K562 (cell line): ENCODE data around the gene TMEM147. TPM values are rescaled to one million over a fixed set of nuclear protein-coding genes. Genes with fewer than 3 reads are reported as not detected.

Experiments
- ATAC-seq: fragments of 200-7000 bp; cut with Tn5 transposase; 3 replicates; pipeline ENCODE4 v1.9.1; 2020; ENCODE audit warnings: moderate library complexity
- BruUV-seq: library from RNA; stranded (reverse); fragments of 400-500 nt; replicated peaks from 2 replicates; lab custom pipeline; 2021; lab: Mats Ljungman, UMichigan
- CTCF ChIA-PET: fragments of 300-600 bp; formaldehyde crosslinking; extraction: SDS; loops from one replicate; lab custom pipeline; 2021; ENCODE audit warnings: low intra/inter-chr PET ratio; lab: Yijun Ruan, JAX
- POLR2A ChIA-PET: fragments of 300-600, 350-650 bp; sonication (Branson Sonifier 250); formaldehyde crosslinking; extraction: SDS; loops from one replicate; lab custom pipeline; 2021; ENCODE audit warnings: antibody characterized with exemption, inconsistent platforms; lab: Yijun Ruan, JAX
- DNase-seq, 4 experiments: peaks; one replicate each; pipeline versions ENCODE4 v3.0.0 to v3.0.0-alpha.2; 2011 to 2018; ENCODE audit warnings: low spot score in 3 of 4, mixed read lengths in 3 of 4; ENCODE audit errors: extremely low read depth in 1 of 4
- FAIRE-seq: peaks from 2 replicates; lab custom pipeline; 2011; peaks lifted over from hg19 to GRCh38; lab: Jason Lieb, UNC
- H2AFZ ChIP-seq: 2 replicates; pipeline ENCODE4 v1.6.0; 2011; ENCODE audit warnings: low read depth, low read length, control low read depth, inconsistent platforms
- H3K27ac ChIP-seq: fragments of 200-600 bp; 3 replicates; pipeline ENCODE4 v1.8.0; 2011; ENCODE audit warnings: low read depth, mild to moderate bottlenecking, control low read depth, inconsistent platforms, low read length, moderate library complexity, mixed read lengths; ENCODE audit errors: extremely low read depth
- H3K27me3 ChIP-seq, 2 experiments: fragments of 300-600 bp in 1 of 2; 2 replicates in 1 of 2; 3 replicates in 1 of 2; pipeline versions ENCODE4 v1.6.0 to v1.8.0; 2011; ENCODE audit warnings: inconsistent platforms in 2 of 2, low read length in 2 of 2, mild to moderate bottlenecking in 1 of 2, mixed read lengths in 1 of 2, moderate library complexity in 1 of 2; ENCODE audit not compliant: control insufficient read depth in 2 of 2, insufficient read depth in 2 of 2
- H3K36me3 ChIP-seq: fragments of 300-600 bp; 3 replicates; pipeline ENCODE4 v1.8.0; 2011; ENCODE audit warnings: mild to moderate bottlenecking, low read length, inconsistent platforms; ENCODE audit not compliant: control insufficient read depth, insufficient read depth
- H3K4me1 ChIP-seq, 2 experiments: fragments of 200-600 bp in 1 of 2; replicated peaks in 1 of 2; 2 replicates in 1 of 2; 3 replicates in 1 of 2; pipeline versions ENCODE4 v1.5.1 to v1.8.0; 2011; ENCODE audit warnings: inconsistent platforms in 2 of 2, low read length in 2 of 2, mild to moderate bottlenecking in 1 of 2, mixed read lengths in 1 of 2, moderate library complexity in 1 of 2; ENCODE audit not compliant: control insufficient read depth in 2 of 2, insufficient read depth in 2 of 2
- H3K4me2 ChIP-seq: 2 replicates; pipeline ENCODE4 v1.6.1; 2011; ENCODE audit warnings: low read length, control low read depth, inconsistent platforms, mixed read lengths; ENCODE audit not compliant: insufficient read depth
- H3K4me3 ChIP-seq: fragments of 200-600 bp; sonication (generic), shearing (Covaris generic); 2 replicates; pipeline ENCODE4 v1.5.1; 2016; ENCODE audit warnings: control low read depth, inconsistent platforms
- H3K79me2 ChIP-seq: fragments of 200-600 bp; 3 replicates; pipeline ENCODE4 v1.8.0; 2011; ENCODE audit warnings: low read length, inconsistent platforms; ENCODE audit not compliant: control insufficient read depth, insufficient read depth
- H3K9ac ChIP-seq, 2 experiments: 2 replicates each; pipeline versions ENCODE4 v1.6.0 to v1.6.1; 2011; ENCODE audit warnings: low read depth in 2 of 2, low read length in 2 of 2, control low read depth in 1 of 2, inconsistent platforms in 1 of 2, mild to moderate bottlenecking in 1 of 2, mixed read lengths in 1 of 2; ENCODE audit not compliant: insufficient read depth in 1 of 2
- H3K9me1 ChIP-seq: one replicate; pipeline ENCODE4 v1.6.0; 2011; ENCODE audit warnings: inconsistent platforms, mild to moderate bottlenecking, low read length, moderate library complexity; ENCODE audit not compliant: control insufficient read depth, insufficient read depth
- H3K9me3 ChIP-seq: replicated peaks from 2 replicates; pipeline ENCODE4 v1.5.1; 2011; ENCODE audit warnings: low read depth, low read length, inconsistent platforms; ENCODE audit not compliant: control insufficient read depth, insufficient read depth
- H4K20me1 ChIP-seq: replicated peaks from 2 replicates; pipeline ENCODE4 v1.6.1; 2011; ENCODE audit warnings: low read length, inconsistent platforms, mixed read lengths; ENCODE audit not compliant: control insufficient read depth, insufficient read depth
- E2F6 ChIP-seq, 2 experiments: IDR thresholded peaks; 2 replicates each; pipeline ENCODE4 v1.6.1; 2011; ENCODE audit warnings: borderline replicate concordance in 1 of 2, control low read depth in 1 of 2, low read depth in 1 of 2, low read length in 1 of 2, mild to moderate bottlenecking in 1 of 2, mixed read lengths in 1 of 2, moderate library complexity in 1 of 2; ENCODE audit not compliant: insufficient read depth in 1 of 2, insufficient read length in 1 of 2, poor library complexity in 1 of 2, severe bottlenecking in 1 of 2; ENCODE audit errors: extremely low read depth in 1 of 2
- ELF4 ChIP-seq: fragments of 450-650 bp; formaldehyde crosslinking; IDR thresholded peaks from 2 replicates; pipeline ENCODE4 v1.4.0; 2022; ENCODE audit warnings: missing genetic modification characterization
- MYNN ChIP-seq, 2 experiments: sonication (generic); formaldehyde crosslinking in 1 of 2; IDR thresholded peaks; 2 replicates each; pipeline versions ENCODE4 v1.5.0 to v1.6.1; 2016 to 2020; ENCODE audit warnings: antibody characterized with exemption in 1 of 2, missing genetic modification reagents in 1 of 2
- NKRF ChIP-seq: fragments of 450-650 bp; IDR thresholded peaks from 2 replicates; pipeline ENCODE4 v1.6.1; 2016; ENCODE audit warnings: borderline replicate concordance
- NRF1 ChIP-seq, 2 experiments: fragments of 450-650 bp; IDR thresholded peaks in 1 of 2; conservative IDR thresholded peaks in 1 of 2; 2 replicates each; pipeline ENCODE4 v1.6.1; 2014; ENCODE audit warnings: mild to moderate bottlenecking in 2 of 2
- ZNF551 ChIP-seq: fragments of 250-450 bp; sonication (Bioruptor Pico); IDR thresholded peaks from 2 replicates; pipeline ENCODE4 v1.5.0; 2021; ENCODE audit warnings: mild to moderate bottlenecking, moderate library complexity
- WGBS: fragments of 100-300 bp; shearing (Covaris generic); methylation state at CpG from one replicate; pipeline ENCODE4 v1.1.6; 2016; ENCODE audit warnings: low coverage, mixed read lengths; ENCODE audit not compliant: insufficient coverage; ENCODE audit errors: missing lambda C conversion rate; 5-methylcytosine and 5-hydroxymethylcytosine counted together
- in situ Hi-C: fragments of 300-500 bp; cut with MboI; formaldehyde crosslinking; loops from 4 replicates; pipeline ENCODE4 v1.15.0; 2018; ENCODE audit warnings: inconsistent platforms, mixed read lengths
- intact Hi-C: fragments of 100-400 bp; cut with micrococcal nuclease; formaldehyde crosslinking; loops from 2 replicates; pipeline ENCODE4 v1.14.2; 2022
- polyA plus RNA-seq, 8 experiments: library from polyadenylated mRNA; depleted of rRNA in 4 of 8; stranded (reverse) in 5 of 8; unstranded in 3 of 8; fragments of >200 nt; fragmentation: Nextera tagmentation in 2 of 8; fragmentation: Illumina TruSeq in 1 of 8; extraction: Ambion mirVana in 2 of 8; extraction: Trizol in 1 of 8; gene quantifications; 2 replicates each; pipeline versions ENCODE4 v1.2.1 to v1.2.3, GENCODE V29; 2011 to 2014; ENCODE audit warnings: inconsistent platforms in 1 of 8, missing spikeins in 1 of 8
- total RNA-seq, 7 experiments: library from RNA; depleted of rRNA in 6 of 7; stranded (reverse); fragments of >200 nt in 6 of 7; fragmentation: Illumina TruSeq in 2 of 7; extraction: Trizol in 2 of 7; gene quantifications; 2 replicates each; pipeline versions ENCODE4 v1.2.1 to v1.2.3, GENCODE V29; 2011 to 2021; ENCODE audit warnings: low replicate concordance in 1 of 7

TMEM147 gene
- total and polyA plus RNA-seq, 9 of the 15 experiments (the other 6 are each of a cell fraction or from before 2014, with no cell fraction given), result 73.8 to 194 (median 142) TPM

GRCh38 chr19:35533822-35534392, 11.5 kb upstream of the TMEM147 start:
- peak; percentile 45 for ATAC-seq
- peaks cover under 1% of the 10 kb centered on the region for H4K20me1 ChIP-seq
- no peak overlapping the region; a peak in 1 of 4 replicates for H3K9ac ChIP-seq
- no peaks in the 10 kb centered on the region for H3K79me2 ChIP-seq
- in situ Hi-C loops, result no loop called here
- no peak overlapping the region for H3K4me2 ChIP-seq
- peaks cover 3 to 13% of the 10 kb centered on the region in 2 experiments; a peak in 3 of 5 replicates for H3K4me1 ChIP-seq
- no peak overlapping the region for H3K4me3 ChIP-seq
- peaks cover 31 to 67% of the 10 kb centered on the region in 2 experiments for H3K27me3 ChIP-seq
- H3K9me3 ChIP-seq, result no peaks in the 10 kb centered on the region
- H3K9me1 ChIP-seq, result no peaks in the 10 kb centered on the region
- CTCF ChIA-PET, result no interaction called here
- no peak overlapping the region for H3K27ac ChIP-seq
- FAIRE-seq, result no peak
- H2AFZ ChIP-seq, result no peak overlapping the region
- no peaks in the 10 kb centered on the region for H3K36me3 ChIP-seq
- BruUV-seq, result no TSS peak
- TF ChIP-seq E2F6 (IDR thresholded peaks at IDR 0.05; ENCODE audit: borderline replicate concordance in 1 of 2, extremely low read depth in 1 of 2, insufficient read depth in 1 of 2, insufficient read length in 1 of 2, low read depth in 1 of 2, low read length in 1 of 2, poor library complexity in 1 of 2, severe bottlenecking in 1 of 2), result no peak
- no peak for TF ChIP-seq ZNF551
- peak; percentile 53 to 64 for TF ChIP-seq NRF1 (conservative IDR thresholded peaks at IDR 0.05 in 1 of 2, IDR thresholded peaks at IDR 0.05 in 1 of 2)
- no peak for TF ChIP-seq NKRF
- TF ChIP-seq ELF4 (CRISPR knock-in tag), result no peak
- TF ChIP-seq MYNN (IDR thresholded peaks at IDR 0.05), result no peak
- no peak for TF ChIP-seq MYNN (CRISPR knock-in tag; IDR thresholded peaks at IDR 0.05)
- TF ChIP-seq, all 486 proteins: peak for 1
- peak in 1 of 4 experiments; percentile 29 for DNase-seq
- WGBS, result 5% methylated on average over 29 of the region's 30 CpGs
- POLR2A ChIA-PET, result no interaction called here
- intact Hi-C loops, result no loop called here
